22Rv1 (cell line): ENCODE data around the gene SRSF5.

Source experiments
- CTCF ChIP-seq: fragments of 450-650 bp; IDR thresholded peaks from 2 replicates; pipeline ENCODE4 v1.5.1; 2017; ENCODE audit warnings: mild to moderate bottlenecking
- ZFX ChIP-seq: fragments of 450-650 bp; IDR thresholded peaks from 2 replicates; pipeline ENCODE4 v1.6.1; 2017; ENCODE audit warnings: antibody characterized with exemption, borderline replicate concordance

DNA sequence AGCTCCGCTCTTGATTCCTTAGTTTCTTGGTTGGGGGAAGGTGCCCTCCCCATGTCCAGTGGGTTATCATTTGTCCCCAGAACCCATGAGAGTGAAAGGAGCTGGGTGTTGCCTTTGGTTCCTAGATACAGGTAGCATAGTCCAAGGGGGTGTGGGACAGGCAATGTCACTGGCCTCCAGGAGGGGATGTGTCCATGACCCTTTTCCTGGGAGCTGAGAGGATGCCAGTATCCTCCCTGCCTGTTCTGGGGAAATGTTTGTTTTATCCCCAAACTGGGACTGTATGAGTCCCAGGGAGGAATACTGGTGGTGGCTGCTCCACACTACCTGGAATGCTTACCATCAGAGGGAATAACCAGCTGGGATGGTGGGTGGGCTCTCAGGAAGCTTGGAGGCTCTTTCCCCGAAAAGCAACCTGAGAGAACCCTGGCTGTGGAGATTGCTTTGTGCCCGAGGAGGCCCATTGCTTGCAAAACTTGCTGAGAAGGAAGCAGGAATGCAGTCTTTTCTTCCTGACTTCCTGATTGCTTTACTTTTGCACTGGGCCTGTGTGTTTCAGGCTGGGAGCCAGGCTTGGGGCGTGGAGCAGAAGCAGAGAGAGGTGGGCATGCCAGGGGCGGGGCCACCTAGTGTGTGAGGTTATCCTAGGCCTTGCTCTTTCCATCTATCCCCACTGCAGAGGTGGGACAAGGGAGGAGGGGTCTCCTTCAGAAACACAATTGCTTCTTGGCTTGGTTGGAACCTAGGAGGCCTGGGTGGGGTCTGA lies 30.8 kb downstream of the SRSF5 start:
- TF ChIP-seq CTCF, result no peak
- no peak for TF ChIP-seq ZFX
